Activated T-cell treated with anti-CD3 and anti-CD28 coated beads, Interleukin-2, amount 50 U/mL, for 1 hour (primary cell): ENCODE measurements around the gene S100A2.

Experiments used
- DNase-seq: peaks from one replicate; pipeline ENCODE4 v3.0.0-alpha.2; 2020

Gene S100A2

DNA sequence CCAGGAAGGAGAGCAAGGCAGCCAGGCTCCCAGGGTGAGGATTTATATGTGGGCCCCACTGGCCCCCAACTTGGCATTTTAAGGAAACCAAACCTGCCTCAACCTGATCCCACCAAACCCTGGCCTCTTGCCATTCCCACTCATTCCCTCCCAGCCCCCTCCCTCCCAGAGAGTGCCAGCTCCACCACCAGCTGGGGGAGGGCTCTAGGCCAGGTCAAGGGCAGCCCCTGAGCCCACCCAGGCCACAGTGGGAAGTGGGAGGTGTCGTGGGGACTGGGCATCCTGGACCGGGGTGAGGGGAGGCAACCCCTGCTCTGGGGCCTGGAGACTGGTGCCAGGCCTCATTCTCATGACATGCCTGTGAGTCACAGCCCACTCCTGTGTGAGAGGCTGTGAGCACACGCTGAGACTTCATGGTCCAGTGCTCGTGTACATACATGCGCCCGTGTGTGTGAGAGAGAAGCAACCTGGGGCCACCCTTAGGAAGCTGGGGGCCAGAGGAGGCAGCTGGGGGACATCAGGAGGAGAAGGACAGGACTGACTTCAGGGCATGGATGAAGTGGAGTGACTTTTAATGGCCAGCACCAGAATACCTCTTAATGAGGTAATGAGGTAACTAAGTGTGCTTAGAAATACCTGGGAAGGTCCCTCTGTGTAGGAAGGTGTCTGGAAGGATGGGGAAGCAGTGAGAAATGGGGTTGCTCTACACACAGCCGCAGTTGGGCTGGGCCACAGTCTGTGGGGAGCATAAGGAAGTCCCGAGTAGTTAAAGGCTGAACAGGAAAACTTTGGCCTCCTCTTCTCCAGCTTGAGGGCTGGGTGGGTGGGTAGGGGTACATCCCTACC, at the start of gene S100A2:
S100A2 (minus strand) TSS at position 316 of the 846 bp plus-strand sequence. CDS start 1,967 bp downstream, outside the sequence.
- peak; percentile 39 for DNase-seq

DNA sequence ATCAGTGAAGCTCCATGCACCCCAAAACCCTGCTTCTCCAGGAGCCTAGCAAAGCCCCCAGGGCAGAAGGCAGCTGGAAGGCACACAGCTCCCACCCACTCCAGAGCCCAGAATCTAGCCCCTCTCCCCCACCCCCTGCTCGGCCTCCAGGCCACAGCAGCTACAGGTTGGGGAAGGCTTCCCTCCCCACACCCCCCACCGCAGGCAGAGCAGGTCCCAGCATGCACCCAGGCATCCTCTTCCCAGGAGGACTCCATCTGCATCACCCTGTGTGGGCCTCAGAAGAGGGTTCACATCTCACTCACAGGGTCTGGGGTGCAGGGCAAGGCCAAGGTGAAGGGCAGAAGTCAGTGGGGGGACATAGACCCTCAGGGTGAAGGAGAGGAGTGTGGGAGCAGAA, 49.8 kb upstream of the S100A2 start:
- no peak for DNase-seq

GRCh38 chr1:153614906-153615305, 49.3 kb upstream of the S100A2 start:
- no peak for DNase-seq

DNA sequence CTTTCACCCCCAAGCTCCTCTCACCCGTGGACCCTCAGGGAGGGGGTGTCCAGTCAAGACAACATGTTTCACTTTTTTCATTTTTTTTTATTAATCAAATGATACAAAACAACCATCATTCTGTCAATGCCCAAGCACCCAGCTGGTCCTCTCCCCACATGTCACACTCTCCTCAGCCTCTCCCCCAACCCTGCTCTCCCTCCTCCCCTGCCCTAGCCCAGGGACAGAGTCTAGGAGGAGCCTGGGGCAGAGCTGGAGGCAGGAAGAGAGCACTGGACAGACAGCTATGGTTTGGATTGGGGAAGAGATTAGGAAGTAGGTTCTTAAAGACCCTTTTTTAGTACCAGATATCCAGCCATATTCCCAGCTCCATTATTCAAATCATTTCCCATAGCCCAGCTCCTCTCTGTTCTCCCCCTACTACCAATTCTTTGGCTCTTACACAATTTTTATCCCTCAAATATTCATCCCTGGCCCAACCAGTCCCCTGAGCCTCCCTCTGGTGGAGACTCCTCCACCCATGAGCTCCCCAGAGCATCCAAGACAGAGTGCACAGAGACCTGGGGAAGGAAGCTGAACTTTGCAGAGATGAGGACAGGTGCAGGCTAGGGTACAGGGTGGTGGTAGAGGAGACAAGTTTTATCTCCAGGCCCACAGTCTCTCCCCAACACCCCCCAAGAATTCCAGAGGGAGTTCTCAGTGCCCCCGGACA, 48.7 kb upstream of the S100A2 start:
- no peak for DNase-seq

- no peak for DNase-seq
These were observed 47.8 kb upstream of the S100A2 start for GRCh38 chr1:153613406-153613805.

- DNase-seq = no peak
These were observed 47.2 kb upstream of the S100A2 start, which contains the start of gene S100A16 for GRCh38 chr1:153612755-153613331. TSS of gene S100A16 (minus strand) at chr1:153613137. CDS start at chr1:153608151, 4,986 bp downstream.

DNA sequence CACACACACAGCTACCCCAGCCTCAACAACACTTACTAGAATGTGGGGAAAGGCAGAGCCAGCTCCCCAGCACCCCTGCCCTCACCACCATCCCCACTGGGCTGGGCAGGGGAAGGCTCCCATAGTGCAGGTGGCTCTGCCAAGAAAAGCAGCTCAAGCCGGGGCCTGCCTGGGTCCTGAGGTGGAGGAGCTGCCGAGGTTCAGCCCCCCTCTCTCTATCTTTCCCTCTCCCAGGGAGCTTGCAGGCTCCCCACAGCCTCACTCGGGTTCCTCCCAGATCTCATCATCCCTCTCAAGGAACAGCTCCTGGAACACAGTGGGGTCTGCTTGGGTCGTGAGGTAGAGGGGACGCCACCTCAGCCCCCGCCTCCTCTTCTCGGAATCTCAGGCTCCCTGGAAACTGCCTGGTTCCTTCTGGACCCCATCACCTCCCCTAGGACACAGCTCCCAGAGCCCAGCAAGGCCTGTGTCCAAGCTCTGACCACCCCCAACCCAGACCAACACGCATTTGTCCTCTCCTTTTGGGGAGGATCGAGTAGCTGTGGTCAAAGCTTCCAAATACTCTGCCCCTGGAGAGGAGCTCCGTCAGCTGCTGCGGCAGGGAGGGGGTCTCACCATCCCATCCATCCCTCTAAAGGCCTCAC, 46.6 kb upstream of the S100A2 start:
- no peak for DNase-seq

DNA sequence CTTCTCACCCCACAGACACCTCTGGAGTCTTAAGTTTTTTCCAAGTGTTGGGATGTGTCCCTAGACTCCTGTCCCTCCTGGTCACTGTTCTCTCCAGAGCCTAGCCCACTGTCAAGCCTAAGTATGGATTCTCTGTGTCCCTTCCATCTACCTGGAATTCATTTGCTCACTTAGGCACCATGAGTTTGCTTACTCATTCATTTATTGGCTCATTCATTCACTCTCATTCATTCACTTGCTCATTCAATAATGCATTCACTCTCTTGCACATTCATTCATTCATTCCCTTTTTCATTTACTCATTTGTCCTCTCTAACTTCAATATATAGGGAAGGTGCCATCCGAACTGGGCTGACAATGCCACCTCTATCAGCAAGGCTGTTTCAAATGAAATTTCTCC, 45.7 kb upstream of the S100A2 start:
- DNase-seq = no peak

- DNase-seq = no peak
These were observed 45.2 kb upstream of the S100A2 start for GRCh38 chr1:153610811-153611301.

DNA sequence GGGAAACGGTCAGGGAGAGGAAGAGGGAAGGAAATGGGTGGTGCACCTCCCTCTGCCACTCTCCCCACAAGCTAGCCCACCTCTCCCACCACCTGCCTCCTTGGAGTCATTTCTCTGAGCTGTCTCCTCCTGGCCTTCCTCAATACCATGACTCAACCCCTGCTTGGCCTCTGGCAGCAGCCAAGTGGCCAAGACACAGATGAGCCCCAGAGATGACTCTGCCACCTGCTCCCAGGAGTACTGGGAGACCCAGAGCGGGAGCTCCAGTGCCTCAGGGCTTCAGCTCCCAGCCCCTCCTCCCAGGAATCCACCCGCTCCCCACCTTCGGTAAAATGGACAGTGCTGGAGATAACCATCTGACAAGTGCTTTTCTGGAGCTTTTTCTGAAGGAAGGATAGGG, 44.7 kb upstream of the S100A2 start:
- no peak for DNase-seq

DNA sequence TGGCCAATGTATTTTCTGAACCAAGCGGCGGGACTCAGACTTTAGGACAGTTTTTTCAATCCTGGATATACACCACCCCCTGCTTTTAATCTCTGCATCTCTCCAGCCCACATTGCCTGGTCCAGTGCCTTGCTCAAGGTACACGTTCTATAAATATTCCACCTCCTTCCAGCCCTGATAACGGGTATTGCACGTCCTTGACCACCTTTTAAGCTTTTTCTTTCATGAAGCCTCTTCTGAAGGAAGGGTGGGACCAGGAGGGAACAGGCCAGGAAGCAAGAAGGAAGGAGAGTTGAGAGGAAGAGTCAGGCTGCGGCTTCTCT, 43.9 kb upstream of the S100A2 start:
- DNase-seq = no peak

- no peak for DNase-seq
These were observed 43.3 kb upstream of the S100A2 start for GRCh38 chr1:153608742-153609584.

DNA sequence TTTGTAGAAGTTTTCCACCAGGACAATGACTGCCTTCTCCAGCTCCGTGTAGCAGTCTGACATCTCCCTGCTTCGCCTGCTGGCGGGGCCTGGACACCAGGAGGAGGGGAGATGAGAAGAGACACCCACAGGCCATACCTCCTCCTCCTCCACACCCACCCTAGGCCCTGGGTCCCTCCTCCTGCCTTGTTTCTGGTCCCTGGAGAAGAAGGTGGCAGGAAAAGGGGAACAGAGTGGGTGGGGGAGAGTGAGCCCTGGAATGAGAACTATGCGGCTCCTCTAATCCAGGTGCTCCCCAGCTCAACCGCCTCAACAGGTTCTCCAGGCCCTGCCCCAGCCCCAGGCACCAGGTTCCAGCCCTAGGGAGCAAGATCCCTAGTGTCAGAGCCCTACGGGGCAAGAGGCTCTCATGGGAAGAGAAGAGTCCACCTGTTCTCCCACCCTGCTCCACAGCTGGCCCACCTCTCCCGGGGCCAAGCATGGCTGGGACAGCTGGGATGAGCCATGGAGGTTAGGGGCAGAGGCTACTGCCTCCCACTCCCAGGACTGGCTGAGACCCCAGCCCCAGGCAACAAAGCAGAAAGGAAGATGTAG, 42.5 kb upstream of the S100A2 start:
- DNase-seq = no peak

DNA sequence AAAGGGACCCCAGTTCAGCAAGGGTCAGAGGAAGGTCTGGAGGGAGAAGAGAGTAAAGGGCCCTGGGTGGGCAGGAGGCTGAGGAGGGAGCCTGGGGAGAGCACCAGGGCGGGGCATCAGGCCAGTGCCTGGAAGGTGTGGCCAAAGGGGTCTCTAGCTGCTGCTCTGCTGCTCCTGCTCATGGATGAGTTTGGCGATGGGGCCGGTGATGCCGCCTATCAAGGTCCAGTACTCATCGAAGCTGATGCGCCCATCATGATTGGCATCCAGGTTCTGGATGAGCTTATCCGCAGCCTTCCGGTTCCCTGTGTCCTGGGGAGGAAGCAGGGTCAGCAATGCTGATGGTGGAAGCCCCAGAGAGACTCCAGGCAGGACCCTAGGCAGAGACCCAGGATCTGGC, 41.7 kb upstream of the S100A2 start:
- no peak for DNase-seq

- no peak for DNase-seq
These were observed 40.5 kb upstream of the S100A2 start for GRCh38 chr1:153606194-153606593.

GRCh38 chr1:153602749-153603148, 37.1 kb upstream of the S100A2 start:
- no peak for DNase-seq

GRCh38 chr1:153599847-153600246, 34.2 kb upstream of the S100A2 start:
- DNase-seq = no peak

DNA sequence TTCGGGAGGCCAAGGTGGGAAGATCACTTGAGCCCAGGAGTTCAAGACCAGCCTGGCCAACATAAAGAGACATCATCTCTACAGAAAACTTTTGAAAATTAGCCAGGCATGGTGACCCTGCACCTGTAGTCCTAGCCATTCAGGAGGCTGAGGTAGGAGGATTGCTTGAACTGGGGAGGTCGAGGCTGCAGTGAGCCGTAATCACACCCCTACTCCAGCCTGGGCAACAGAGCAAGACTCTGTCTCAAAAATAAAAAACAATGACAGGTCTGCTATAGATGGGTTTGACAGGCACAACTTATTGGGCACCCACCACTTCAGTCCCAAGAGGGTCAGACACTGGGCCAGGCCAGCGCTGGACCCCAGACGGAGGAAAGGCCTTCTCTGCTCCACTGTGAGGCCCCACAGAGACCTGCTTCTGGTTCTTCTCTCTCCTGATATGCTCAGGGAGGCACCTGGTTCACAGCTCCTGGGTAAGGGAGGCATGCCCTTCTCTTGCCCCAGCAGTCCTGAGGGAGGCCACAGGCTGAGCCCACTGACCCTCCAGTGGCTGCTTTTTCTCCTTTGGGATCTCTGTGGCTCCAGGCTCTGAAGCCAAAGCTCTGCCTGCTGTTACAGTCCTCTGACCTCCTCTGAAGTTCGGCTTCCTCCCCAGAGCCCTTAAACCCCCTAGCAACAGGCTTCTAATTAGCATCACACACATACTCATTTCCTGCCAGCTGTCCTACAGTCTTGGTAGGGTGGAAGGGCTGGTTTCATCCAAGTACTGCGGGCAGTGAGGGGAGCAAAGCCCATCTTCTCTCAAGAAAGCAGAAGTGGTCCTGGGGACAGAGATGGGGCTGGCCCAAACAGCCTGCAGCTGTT, 32.9 kb upstream of the S100A2 start:
- DNase-seq = no peak

DNA sequence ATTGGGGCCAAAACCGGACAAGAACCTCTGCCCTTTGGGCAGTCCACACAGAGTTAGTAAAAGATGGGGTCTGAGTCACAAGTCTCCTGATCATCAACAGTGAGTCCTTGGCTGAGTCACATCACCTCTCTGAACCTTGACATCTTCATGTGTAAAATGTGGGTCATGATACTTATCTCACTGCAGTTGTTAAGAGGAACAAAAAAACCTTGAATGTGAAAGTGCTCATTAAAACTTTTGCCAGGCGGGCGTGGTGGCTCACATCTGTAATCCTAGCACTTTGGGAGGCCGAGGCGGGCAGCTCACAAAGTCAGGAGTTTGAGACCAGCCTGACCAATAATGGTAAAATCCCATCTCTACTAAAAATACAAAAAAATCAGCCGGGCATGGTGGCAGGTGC, 31.6 kb upstream of the S100A2 start:
- no peak for DNase-seq

DNA sequence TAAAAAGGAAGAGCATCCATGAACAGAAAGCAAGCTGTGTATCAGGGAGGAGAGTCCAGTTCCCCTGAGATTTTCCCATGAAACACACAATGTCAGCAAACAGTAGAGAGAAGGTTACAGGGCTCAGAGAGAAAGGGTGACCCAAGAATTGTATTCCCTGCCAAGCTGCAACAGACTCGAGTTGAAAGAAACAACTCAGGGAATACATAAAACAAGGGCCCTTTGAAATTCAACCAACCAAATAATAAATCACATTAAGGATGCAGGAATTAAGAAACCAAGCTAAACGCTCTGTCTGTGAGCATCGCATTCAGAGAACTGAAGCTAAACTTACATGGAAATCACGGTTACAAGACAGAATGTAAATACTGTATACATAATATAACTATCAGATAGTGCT, 27.1 kb upstream of the S100A2 start:
- DNase-seq = no peak

- no peak for DNase-seq
These were observed 22.8 kb upstream of the S100A2 start for GRCh38 chr1:153588482-153588881.
